ENCODE data around the gene VILL.
"Not testable (repeated sequence)": the region's sequence is repeated elsewhere in the genome, so short reads cannot be mapped to it uniquely, and the experiment has no call there.

The VILL gene

GRCh38 chr3:37981348-37981664 is 9.3 kb upstream of the VILL start:
- in situ Hi-C loops (cut with HindIII; ENCODE audit: low pct_ligation_motif_present, low pct_unique_long_range_greater_than_20kb, low sequenced_read_pairs), result no loop called here
- no peak for DNase-seq

- DNase-seq, result no peak
- in situ Hi-C loops (cut with HindIII; ENCODE audit: low pct_ligation_motif_present, low pct_unique_long_range_greater_than_20kb, low sequenced_read_pairs), result no loop called here
Observed at GRCh38 chr3:37982331-37982730, 8.3 kb upstream of the VILL start.

DNA sequence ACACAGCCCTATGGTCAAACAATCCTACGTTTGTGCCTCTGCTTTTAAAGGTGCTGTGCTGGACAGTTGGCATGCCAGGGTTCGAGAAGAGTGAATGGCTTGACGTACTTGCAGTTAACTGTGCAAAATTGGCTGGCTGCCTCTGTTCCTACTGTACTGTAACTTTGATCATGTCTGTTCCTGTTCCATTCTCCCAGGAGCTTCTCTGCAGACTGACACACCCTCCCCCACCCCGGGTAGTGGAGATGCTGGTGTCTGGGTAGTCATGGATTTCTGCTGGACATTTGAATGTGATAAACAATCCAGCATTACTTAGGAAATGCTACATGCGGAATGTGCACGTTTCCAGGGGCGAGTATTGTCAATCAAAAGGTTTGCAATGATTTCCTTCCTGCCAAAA is 6.5 kb upstream of the VILL start:
- in situ Hi-C loops (cut with HindIII; ENCODE audit: low pct_ligation_motif_present, low pct_unique_long_range_greater_than_20kb, low sequenced_read_pairs), result no loop called here
- no peak for DNase-seq

- DNase-seq, result no peak
- in situ Hi-C loops (cut with HindIII; ENCODE audit: low pct_ligation_motif_present, low pct_unique_long_range_greater_than_20kb, low sequenced_read_pairs), result no loop called here
Observed at GRCh38 chr3:37984596-37984995, 6.0 kb upstream of the VILL start.

DNA sequence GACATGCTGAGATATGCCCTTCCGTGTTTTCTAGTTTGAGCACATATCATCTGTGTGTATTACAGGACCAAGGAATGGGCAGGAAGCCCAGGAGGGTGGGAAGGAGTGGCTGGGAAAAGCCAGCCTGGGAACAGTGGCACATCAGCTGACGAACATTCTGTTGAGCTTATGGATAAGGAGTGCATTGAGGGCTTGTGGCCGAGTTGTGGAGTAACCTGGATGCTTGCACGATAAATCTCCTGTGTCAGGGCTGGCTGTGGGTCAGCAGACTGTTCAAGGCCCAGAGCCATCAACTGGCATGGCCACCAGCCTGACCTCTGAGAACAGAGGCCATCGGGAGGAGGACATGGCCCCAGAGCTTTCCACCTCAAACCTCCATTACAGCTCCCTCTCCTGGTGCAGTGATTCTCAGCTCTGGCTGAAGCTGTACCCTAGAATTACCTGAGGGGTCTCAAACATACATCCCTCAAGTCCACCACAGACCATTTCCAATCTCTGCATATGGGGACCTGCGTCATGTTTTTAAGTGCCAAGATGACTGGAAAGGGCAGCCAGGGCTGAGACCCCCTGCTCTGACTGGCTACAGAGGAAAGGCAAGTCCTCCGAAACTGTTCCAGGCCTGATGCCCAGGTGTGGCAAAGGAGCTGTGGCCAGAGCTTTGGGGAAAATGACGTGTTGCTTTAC is 4.8 kb upstream of the VILL start:
- in situ Hi-C loops (cut with HindIII; ENCODE audit: low pct_ligation_motif_present, low pct_unique_long_range_greater_than_20kb, low sequenced_read_pairs), result no loop called here
- no peak for DNase-seq

GRCh38 chr3:37986479-37987314 is 3.9 kb upstream of the VILL start:
- in situ Hi-C loops (cut with HindIII; ENCODE audit: low pct_ligation_motif_present, low pct_unique_long_range_greater_than_20kb, low sequenced_read_pairs), result no loop called here
- DNase-seq, result no peak

DNA sequence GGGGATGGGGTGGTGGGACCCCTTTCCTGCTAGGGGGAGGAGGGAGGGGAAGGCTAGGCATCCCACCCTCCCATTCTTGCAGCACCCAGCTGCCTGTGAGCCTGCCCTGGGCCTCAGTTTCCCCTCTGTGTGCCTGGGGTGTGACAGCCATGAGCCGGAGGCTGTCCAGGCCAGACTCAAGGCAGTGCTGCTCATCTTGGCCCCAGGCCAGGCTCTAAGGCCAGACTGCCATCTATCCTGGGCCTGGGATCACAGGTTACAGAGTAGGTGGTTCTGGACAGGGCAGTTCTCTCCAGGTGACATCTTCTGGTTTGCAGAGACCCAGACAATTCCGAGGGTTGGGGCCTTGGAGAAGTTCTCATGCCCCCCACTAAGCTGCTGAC is 3.3 kb upstream of the VILL start:
- no peak for DNase-seq
- in situ Hi-C loops (cut with HindIII; ENCODE audit: low pct_ligation_motif_present, low pct_unique_long_range_greater_than_20kb, low sequenced_read_pairs), result no loop called here

- no peak for DNase-seq
- in situ Hi-C loops (cut with HindIII; ENCODE audit: low pct_ligation_motif_present, low pct_unique_long_range_greater_than_20kb, low sequenced_read_pairs), result no loop called here
Observed at GRCh38 chr3:37987751-37988179, 2.8 kb upstream of the VILL start.

DNA sequence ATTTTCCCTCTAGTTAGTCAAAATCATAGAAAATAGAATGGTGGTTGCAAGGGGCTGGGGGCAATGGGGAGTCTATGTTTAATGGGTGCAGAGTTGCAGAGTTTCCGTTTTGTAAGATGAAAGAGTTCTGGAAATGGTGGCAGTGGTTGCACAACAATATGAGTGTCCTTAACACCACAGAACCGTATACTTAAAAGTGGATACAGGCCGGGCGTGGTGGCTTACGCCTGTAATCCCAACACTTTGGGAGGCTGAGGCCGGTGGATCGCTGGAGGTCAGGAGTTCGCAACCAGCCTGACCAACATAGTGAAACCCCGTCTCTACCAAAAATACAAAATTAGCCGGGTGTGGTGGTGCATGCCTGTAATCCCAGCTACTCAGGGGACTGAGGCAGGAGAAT is 2.2 kb upstream of the VILL start:
- DNase-seq, result not testable (repeated sequence)

GRCh38 chr3:37988931-37989525 is 1.6 kb upstream of the VILL start:
- no peak for DNase-seq
- in situ Hi-C loops (cut with HindIII; ENCODE audit: low pct_ligation_motif_present, low pct_unique_long_range_greater_than_20kb, low sequenced_read_pairs), result no loop called here

More for the DNA sequence above, 2.2 kb upstream of the VILL start:
- in situ Hi-C loops (cut with HindIII; ENCODE audit: low pct_ligation_motif_present, low pct_unique_long_range_greater_than_20kb, low sequenced_read_pairs), result not testable (repeated sequence)

GRCh38 chr3:37989821-37990480 is 635 bp upstream of the VILL start:
- in situ Hi-C loops (cut with HindIII; ENCODE audit: low pct_ligation_motif_present, low pct_unique_long_range_greater_than_20kb, low sequenced_read_pairs), result no loop called here

DNA sequence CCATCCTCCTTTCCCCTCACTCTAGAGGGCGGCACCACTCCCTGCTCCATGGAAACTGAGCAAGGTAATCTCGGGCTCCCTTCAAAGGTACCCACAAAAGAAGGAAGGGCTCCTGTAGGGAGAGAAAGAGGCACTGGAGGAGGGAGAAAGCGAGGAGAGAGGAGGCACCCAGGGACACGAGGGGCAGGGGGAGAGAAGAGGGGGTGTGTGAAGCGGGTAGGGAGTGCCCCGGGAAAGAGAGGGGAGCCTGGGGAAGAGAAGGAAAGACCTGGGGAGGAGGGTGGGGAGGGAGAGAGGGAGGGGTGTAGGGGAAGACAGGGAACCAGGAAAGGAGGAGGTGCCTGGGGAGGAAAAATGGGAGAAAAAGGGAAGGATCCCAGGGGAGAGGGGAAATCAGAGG is 523 bp downstream of the VILL start:
- in situ Hi-C loops (cut with HindIII; ENCODE audit: low pct_ligation_motif_present, low pct_unique_long_range_greater_than_20kb, low sequenced_read_pairs), result no loop called here
- no peak for DNase-seq

More at GRCh38 chr3:37989821-37990480, 635 bp upstream of the VILL start:
- DNase-seq, result no peak

GRCh38 chr3:37991823-37992222 is 1.2 kb downstream of the VILL start:
- in situ Hi-C loops (cut with HindIII; ENCODE audit: low pct_ligation_motif_present, low pct_unique_long_range_greater_than_20kb, low sequenced_read_pairs), result no loop called here
- no peak for DNase-seq

DNA sequence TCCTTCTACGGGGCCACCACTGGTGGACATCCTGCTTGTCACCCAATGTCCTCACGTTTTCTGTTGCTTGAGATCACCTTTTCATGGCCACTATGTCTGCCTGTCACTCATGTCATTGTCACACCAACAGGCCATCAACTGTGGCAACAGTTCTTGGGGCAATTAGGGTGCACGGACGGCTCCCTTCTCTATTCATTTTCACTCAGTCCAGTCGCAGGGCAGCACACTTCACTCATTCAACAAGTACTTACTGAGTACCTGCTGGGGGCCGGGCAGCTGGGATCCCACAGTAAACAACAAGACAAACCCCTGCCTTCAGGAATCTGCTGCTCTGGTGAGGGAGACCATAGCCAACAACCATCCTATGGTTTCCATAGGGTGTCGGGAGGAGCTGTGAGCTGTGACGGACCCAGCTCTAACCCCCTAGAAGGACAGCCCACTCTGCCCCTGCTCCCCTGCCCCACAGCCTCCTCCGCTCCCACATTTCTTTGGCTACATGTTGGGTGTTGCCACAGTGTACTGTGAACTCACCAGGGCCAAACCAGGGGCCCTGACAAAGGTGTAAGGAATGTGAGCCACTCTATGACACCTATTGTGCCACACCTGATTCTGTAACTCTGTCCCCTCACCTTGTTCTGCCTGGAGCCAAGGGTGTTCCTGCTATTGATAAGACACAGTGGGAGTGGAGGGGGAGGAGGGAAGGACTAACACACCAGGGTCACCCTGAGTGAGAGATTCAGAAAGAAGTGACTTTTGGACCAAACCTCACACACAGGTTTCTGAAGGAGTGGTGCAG is 1.9 kb downstream of the VILL start:
- no peak for DNase-seq
- in situ Hi-C loops (cut with HindIII; ENCODE audit: low pct_ligation_motif_present, low pct_unique_long_range_greater_than_20kb, low sequenced_read_pairs), result no loop called here

DNA sequence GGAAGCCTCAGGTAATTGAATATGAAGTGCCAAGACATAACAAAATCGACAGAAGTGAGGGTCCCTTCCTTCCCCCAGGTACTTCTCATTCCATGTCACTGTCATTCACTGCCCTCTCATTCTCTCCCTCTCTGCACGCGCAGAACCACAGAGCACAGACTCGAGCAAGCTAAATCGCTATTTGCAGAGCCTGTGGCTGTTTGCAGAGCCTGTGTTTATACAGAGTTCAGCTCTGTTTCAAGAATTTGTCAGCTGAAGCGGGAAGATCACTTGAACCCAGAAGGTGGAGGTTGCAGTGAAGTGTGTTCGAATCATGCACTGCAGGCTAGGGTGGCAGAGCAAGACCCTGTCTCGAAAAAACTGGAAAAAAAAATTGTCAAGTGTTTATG is 2.5 kb downstream of the VILL start:
- DNase-seq, result no peak
- in situ Hi-C loops (cut with HindIII; ENCODE audit: low pct_ligation_motif_present, low pct_unique_long_range_greater_than_20kb, low sequenced_read_pairs), result no loop called here

DNA sequence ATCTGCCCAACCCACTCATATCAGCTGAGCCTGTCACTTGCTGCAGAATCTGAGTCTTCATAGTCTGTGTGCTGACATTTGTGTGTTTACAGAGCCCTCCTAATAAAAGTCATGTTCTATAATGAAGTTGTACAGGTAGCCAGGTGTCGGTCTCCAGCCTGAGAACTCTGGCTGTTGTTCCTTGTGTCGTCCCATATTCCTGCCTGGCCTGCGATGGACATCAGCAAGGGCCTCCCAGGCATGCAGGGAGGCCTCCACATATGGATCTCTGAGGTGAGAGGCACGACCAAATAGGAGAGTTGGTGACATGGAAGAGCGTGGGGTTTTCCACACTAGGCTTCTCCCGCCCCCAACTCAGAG is 2.9 kb downstream of the VILL start:
- DNase-seq, result no peak
- in situ Hi-C loops (cut with HindIII; ENCODE audit: low pct_ligation_motif_present, low pct_unique_long_range_greater_than_20kb, low sequenced_read_pairs), result no loop called here

DNA sequence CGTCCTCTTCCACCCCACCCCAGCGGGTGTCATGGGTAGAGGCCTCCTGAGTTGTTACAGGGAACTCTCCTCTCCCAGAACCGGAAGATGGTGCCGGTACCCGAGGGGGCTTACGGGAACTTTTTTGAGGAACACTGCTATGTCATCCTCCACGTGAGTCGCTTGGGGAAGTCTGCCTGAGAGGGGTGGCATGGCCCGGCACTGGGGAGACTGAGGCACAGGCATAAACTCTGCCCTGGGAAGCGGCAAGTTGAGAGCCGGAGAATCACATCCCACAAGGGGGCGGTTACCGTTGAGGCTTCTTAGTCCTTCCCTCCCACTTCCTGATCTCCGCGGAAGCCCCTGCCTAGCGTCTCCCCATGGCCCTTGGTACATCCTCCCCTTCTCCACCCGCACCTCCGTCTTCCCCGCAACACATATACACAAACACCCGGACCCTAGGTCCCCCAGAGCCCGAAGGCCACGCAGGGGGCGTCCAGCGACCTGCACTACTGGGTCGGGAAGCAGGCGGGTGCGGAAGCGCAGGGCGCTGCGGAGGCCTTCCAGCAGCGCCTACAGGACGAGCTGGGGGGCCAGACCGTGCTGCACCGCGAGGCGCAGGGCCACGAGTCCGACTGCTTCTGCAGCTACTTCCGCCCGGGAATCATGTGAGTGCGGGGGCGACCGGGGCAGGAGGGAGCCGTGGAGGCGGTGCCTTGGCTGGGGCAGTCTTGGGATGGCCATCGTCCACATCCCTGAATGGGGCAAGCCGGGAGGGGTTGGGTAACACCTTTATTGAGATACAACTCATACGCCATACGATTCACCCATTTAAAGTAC is 3.4 kb downstream of the VILL start:
- in situ Hi-C loops (cut with HindIII; ENCODE audit: low pct_ligation_motif_present, low pct_unique_long_range_greater_than_20kb, low sequenced_read_pairs), result no loop called here
- DNase-seq, result peak; percentile 79

GRCh38 chr3:37994639-37994972 is 4.0 kb downstream of the VILL start:
- in situ Hi-C loops (cut with HindIII; ENCODE audit: low pct_ligation_motif_present, low pct_unique_long_range_greater_than_20kb, low sequenced_read_pairs), result no loop called here
- DNase-seq, result no peak
